ENCODE results near the gene CIDEC. TPM values are rescaled to one million over a fixed set of nuclear protein-coding genes. Genes with fewer than 3 reads are reported as not detected.
A peak's percentile ranks its signal among the peaks of the same experiment; 100 is the strongest.

Gene CIDEC
- total and polyA plus RNA-seq, 9 of the 15 experiments (the other 6 are each of a cell fraction or from before 2014, with no cell fraction given): not detected

DNA sequence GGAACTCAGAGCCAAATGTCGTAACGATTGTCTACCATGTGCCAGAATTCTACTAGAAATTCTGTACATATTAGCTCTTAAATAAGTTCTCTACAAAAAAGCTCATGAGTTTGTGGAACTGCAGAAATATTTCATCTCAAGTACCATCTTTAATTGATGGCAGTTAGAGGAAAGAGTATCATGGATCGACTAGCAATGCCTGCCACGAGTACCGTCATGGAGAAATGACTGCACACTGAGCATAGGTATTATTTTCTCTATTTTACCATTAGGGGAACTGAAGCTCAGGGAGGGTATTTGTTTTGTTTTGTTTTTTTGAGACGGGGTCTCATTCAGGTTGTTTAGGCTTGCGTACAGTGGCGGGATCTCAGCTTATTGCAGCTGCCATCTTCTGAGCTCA lies 39.0 kb downstream of the CIDEC start (continued):
- 0 out of 4 replicates have a peak, but pooled peaks of 1 of the 2 experiments have one; percentile 51 for TF ChIP-seq ZMIZ1 (IDR thresholded peaks at IDR 0.05; ENCODE audit: low read depth in 2 of 2, low read length in 2 of 2)
- TF ChIP-seq EZH2 (IDR thresholded peaks at IDR 0.05; ENCODE audit: borderline replicate concordance, low read depth, low read length): no peak

DNA sequence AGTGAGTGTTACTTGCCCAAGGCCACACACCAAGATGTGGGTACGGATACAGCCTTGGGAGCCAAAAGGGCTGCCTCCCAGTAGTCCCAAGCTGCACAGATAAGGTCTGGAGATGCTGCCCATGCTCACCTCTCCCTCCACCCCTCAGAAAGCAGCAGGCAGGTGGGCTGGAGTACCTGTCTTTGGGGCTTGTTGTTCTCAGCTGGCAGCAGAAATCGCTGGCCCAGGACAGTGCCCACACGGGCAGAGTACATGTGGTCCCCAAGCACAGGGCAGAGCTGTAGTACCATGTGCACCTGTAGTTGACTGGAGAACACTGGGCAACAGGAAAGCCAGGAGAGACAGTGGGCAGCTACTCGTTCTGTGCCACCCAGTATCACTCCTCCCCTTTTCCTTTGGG lies 41.2 kb downstream of the CIDEC start:
- Histone ChIP-seq H3K27me3 (ENCODE audit: control insufficient read depth in 2 of 2, insufficient read depth in 2 of 2, low read length in 2 of 2) (no peaks in the 10 kb centered on the region), H3K9me1 (ENCODE audit: control insufficient read depth, insufficient read depth, low read length) (no peaks in the 10 kb centered on the region), H3K4me2 (ENCODE audit: insufficient read depth, low read length) (no peak overlapping the region), H3K4me3 (no peak overlapping the region), H3K27ac (ENCODE audit: extremely low read depth, low read depth, low read length) (no peak overlapping the region), H3K9ac (ENCODE audit: insufficient read depth in 1 of 2, low read depth in 2 of 2, low read length in 2 of 2) (no peak overlapping the region), H3K4me1 (replicated peaks in 1 of 2; ENCODE audit: control insufficient read depth in 2 of 2, insufficient read depth in 2 of 2, low read length in 2 of 2) (peaks cover 4 to 20% of the 10 kb centered on the region in 2 experiments; a peak in 2 of 5 replicates), H3K79me2 (ENCODE audit: control insufficient read depth, insufficient read depth, low read length) (peaks cover 15% of the 10 kb centered on the region), H2AFZ (ENCODE audit: low read depth, low read length) (no peak overlapping the region), H3K36me3 (ENCODE audit: control insufficient read depth, insufficient read depth, low read length) (peaks cover 73% of the 10 kb centered on the region), H3K9me3 (replicated peaks; ENCODE audit: control insufficient read depth, insufficient read depth, low read depth, low read length) (no peaks in the 10 kb centered on the region), H4K20me1 (replicated peaks; ENCODE audit: control insufficient read depth, insufficient read depth, low read length) (peaks cover 4% of the 10 kb centered on the region; the same call in 1 of the 2 replicates)
- WGBS (ENCODE audit: insufficient coverage, low coverage, missing lambda C conversion rate): 81% methylated on average over 4 of the region's 4 CpGs
- DNase-seq (ENCODE audit: extremely low read depth in 1 of 4, low spot score in 3 of 4) (no peak), FAIRE-seq (no peak), ATAC-seq (no peak)
- POLR2A ChIA-PET: interaction anchor here (0.5 to 2.7 kb wide), 5 partner anchors 8 to 512 kb away, joined by 3 to 6 read pairs (median 3); partner anchors contain the start of genes ARPC4 and TADA3
- in situ Hi-C loops (cut with MboI): loop anchor here (25.0 kb wide), 1 partner anchor 898 kb away; no protein-coding TSS in a partner anchor
- BruUV-seq (replicated peaks): no TSS peak
- CTCF ChIA-PET (ENCODE audit: low intra/inter-chr PET ratio): no interaction called here
- no peak for TF ChIP-seq ZNF507 (tag; conservative IDR thresholded peaks at IDR 0.05)
- TF ChIP-seq GABPB2 (CRISPR knock-in tag; conservative IDR thresholded peaks at IDR 0.05): no peak
- 0 out of 2 replicates have a peak, but pooled peaks have one; percentile 17 for TF ChIP-seq POLR2G (IDR thresholded peaks at IDR 0.05; ENCODE audit: low read depth, low read length)
- intact Hi-C loops (cut with micrococcal nuclease): no loop called here
